C4-2B (cell line): ENCODE results near the gene ACVR2A.

Source experiments
- H3K27ac ChIP-seq: fragments of 450-650 bp; 2 replicates; pipeline ENCODE4 v1.5.1; 2017
- ZFX ChIP-seq: fragments of 450-650 bp; IDR thresholded peaks from 2 replicates; pipeline ENCODE4 v1.6.1; 2017
- TF ChIP-seq, protein P1 (sequence below): fragments of 450-650 bp; conservative IDR thresholded peaks from 2 replicates; pipeline ENCODE4 v1.5.1; 2017; ENCODE audit warnings: mild to moderate bottlenecking

ACVR2A gene

DNA sequence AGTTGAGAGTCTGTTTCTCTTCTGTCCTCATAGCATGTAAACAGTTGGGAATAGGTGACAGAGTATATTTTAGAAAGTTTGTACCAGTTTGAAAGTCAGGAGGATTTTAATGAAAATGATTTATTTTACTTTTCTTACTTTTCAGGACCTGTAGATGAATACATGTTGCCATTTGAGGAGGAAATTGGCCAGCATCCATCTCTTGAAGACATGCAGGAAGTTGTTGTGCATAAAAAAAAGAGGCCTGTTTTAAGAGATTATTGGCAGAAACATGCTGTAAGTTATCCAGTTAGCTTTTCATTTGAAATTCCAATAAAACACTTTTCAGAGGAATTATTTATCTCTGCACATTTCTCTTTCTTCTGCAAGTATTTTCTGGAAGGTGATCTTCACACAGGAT is 81.1 kb downstream of the ACVR2A start:
- no peak overlapping the region for H3K27ac ChIP-seq
- TF ChIP-seq, protein P1, sequence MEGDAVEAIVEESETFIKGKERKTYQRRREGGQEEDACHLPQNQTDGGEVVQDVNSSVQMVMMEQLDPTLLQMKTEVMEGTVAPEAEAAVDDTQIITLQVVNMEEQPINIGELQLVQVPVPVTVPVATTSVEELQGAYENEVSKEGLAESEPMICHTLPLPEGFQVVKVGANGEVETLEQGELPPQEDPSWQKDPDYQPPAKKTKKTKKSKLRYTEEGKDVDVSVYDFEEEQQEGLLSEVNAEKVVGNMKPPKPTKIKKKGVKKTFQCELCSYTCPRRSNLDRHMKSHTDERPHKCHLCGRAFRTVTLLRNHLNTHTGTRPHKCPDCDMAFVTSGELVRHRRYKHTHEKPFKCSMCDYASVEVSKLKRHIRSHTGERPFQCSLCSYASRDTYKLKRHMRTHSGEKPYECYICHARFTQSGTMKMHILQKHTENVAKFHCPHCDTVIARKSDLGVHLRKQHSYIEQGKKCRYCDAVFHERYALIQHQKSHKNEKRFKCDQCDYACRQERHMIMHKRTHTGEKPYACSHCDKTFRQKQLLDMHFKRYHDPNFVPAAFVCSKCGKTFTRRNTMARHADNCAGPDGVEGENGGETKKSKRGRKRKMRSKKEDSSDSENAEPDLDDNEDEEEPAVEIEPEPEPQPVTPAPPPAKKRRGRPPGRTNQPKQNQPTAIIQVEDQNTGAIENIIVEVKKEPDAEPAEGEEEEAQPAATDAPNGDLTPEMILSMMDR: no peak
- TF ChIP-seq ZFX: no peak

DNA sequence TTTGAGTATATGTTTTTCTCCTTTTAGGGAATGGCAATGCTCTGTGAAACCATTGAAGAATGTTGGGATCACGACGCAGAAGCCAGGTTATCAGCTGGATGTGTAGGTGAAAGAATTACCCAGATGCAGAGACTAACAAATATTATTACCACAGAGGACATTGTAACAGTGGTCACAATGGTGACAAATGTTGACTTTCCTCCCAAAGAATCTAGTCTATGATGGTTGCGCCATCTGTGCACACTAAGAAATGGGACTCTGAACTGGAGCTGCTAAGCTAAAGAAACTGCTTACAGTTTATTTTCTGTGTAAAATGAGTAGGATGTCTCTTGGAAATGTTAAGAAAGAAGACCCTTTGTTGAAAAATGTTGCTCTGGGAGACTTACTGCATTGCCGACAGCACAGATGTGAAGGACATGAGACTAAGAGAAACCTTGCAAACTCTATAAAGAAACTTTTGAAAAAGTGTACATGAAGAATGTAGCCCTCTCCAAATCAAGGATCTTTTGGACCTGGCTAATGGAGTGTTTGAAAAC is 82.3 kb downstream of the ACVR2A start:
- no peak overlapping the region for H3K27ac ChIP-seq
- TF ChIP-seq, protein P1: no peak
- TF ChIP-seq ZFX: no peak

DNA sequence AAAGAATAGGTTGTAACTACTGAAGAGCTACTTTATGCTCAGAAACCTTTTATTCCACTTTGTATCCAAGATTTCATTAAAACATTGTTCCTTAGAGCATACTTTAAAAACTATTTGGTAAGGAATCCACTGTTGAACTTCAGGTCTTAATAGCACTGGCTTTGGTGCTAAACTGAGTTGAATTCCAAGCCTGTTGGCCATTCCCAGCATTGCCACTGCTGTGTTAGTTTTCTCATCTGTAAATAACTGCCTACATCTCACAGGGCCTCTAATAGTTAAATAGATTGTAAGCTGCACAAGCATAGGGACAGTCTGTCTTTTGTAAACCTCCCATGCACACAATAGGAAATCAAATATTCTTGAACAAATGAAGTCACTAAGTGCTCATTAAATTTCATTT is 89.1 kb downstream of the ACVR2A start:
- no peak for TF ChIP-seq ZFX
- TF ChIP-seq, protein P1: no peak
- no peak overlapping the region for H3K27ac ChIP-seq

DNA sequence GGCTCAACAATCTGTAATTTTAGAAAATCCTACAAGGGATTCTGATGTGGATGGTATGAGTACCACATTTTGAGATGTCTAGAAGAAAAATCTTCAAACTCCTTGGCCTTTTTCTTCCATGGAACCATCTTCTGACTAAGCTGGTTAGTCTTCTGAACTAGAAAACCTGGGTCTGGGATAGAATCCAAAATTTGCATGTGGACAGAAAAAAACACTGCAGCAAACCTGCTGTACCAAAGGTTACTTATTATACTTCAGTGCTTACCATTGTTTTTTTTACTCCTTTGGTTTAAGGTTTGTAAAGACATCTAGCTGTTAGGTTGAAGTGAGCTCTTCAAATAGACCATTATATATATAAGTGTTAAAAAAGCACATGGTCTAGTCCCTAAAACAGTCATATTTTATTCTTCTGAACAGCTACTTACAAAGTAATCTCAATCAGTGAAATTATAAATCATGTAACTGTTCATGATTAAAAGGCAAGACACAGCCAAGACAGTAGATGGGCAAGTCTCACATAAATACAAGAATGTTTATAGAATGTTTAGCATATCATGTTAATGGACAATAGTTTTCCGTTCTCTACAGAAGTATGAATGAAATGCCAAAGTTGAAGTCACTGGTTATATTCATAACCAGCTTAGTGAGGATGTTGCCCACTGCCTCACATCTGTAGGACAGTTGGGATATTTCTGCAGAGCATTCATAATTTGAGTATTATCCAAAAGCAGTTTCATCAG is 90.2 kb downstream of the ACVR2A start:
- no peak for TF ChIP-seq ZFX
- TF ChIP-seq, protein P1: no peak
- no peak overlapping the region for H3K27ac ChIP-seq

DNA sequence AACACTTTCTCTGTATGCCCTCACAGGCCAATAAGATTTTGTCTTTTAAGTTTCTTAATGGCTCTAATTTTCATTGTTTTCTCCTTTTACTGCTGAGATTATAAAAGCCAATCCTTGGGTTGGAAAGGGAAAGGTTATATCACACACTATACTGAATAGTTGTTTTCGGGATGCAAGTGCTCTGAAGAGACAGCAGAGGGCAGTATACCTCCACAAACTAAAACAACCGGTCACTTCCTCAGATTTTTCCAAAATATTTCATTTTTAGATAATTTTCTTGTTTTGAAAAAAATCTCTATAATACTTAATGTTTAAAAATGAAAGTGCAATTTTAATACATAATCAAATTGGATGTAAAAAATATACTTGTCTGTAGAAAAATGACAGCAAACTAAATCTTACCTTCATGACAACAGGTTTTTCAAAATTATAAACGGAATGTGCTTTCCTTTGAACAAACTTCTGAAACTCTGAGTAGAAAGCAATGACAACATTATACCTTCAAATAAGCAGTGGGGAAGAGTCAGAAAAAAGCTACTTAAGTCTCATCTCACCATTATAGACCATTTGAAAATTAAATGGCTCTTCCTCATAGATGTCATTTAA is 93.0 kb downstream of the ACVR2A start:
- H3K27ac ChIP-seq: no peak overlapping the region
- TF ChIP-seq, protein P1: peak; percentile 87
- TF ChIP-seq ZFX: no peak

DNA sequence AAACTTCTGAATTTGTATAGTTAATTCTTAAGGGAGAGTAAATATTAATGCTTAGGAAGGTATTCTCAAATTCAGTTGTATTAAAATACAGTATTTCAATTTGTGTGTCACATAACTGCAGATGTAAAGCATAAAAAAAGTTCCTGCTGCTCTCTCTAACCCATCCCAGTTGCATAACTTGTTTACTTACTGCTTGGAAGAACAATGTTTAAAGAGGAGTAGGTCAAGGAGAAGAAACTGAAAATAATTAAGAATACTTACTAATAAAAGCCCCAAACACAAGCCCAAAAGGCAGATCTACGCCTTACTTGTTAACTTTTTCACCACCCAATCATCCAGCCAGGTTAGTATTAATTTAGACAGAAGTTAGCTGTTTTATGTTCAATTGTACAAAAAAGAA is 94.5 kb downstream of the ACVR2A start:
- TF ChIP-seq, protein P1: no peak
- TF ChIP-seq ZFX: no peak
- no peak overlapping the region for H3K27ac ChIP-seq

DNA sequence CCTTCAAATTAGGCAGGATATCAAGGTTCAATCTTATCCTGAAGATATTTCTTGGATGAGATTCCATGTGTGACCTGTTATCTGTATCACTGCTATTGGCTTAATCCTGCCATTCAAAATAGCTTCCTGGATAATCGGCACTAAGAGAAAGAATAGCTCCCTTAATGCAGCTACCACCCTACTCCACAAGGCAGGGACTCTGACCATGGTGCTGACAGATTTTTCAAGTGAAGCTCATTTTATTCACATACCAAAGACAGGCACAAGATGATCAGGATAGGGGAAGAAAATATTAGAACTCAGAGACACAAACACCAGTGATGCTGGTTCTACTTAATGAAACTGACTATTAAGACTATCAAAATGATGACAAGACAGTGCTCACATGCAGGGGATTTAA is 100.8 kb downstream of the ACVR2A start:
- TF ChIP-seq, protein P1: no peak
- no peak for TF ChIP-seq ZFX
- no peak overlapping the region for H3K27ac ChIP-seq
